B cell (primary cell): ENCODE measurements around the gene LMAN2. TPM values are rescaled to one million over a fixed set of nuclear protein-coding genes. Genes with fewer than 3 reads are reported as not detected.
"Not testable (repeated sequence)": the region's sequence is repeated elsewhere in the genome, so short reads cannot be mapped to it uniquely, and the experiment has no call there.

ENCODE experiments used
- ATAC-seq: fragments of 200-7000 bp; cut with Tn5 transposase; one replicate; pipeline ENCODE4 v1.10.0; 2021; ENCODE audit warnings: low read depth, mild to moderate bottlenecking, moderate number of reproducible peaks, moderate library complexity
- CTCF ChIA-PET: fragments of 350-600 bp; sonication (Branson Sonifier 250); formaldehyde crosslinking; loops from one replicate; lab custom pipeline; 2021; ENCODE audit warnings: antibody characterized with exemption, inconsistent platforms; lab: Charles Lee
- POLR2A ChIA-PET: fragments of 350-600 bp; sonication (Branson Sonifier 250); formaldehyde crosslinking; loops from one replicate; lab custom pipeline; 2021; ENCODE audit warnings: antibody characterized with exemption; lab: Charles Lee
- DNase-seq: peaks from one replicate; pipeline ENCODE4 v3.0.0; 2013
- H2AFZ ChIP-seq: 2 replicates; pipeline ENCODE4 v1.6.1; 2012; ENCODE audit warnings: mild to moderate bottlenecking, low read depth, low read length; ENCODE audit not compliant: insufficient read depth, poor library complexity, severe bottlenecking
- H3K27ac ChIP-seq, 2 donors: 1 replicate in 1 of 2; 2 replicates in 1 of 2; pipeline ENCODE4 v1.5.1; 2012 to 2013; ENCODE audit warnings: low read length in 2 of 2, mild to moderate bottlenecking in 2 of 2, moderate library complexity in 1 of 2
- H3K27me3 ChIP-seq, 4 experiments: fragments of 200-600 bp in 1 of 4; sonication (generic) in 1 of 4; replicated peaks in 1 of 4; 1 replicate in 2 of 4; 2 replicates in 2 of 4; pipeline versions ENCODE4 v1.6.1 to v1.7.0; 2013 to 2016; ENCODE audit warnings: low read length in 3 of 4, mild to moderate bottlenecking in 2 of 4, mixed read lengths in 1 of 4, moderate library complexity in 1 of 4; ENCODE audit not compliant: insufficient read depth in 4 of 4, control insufficient read depth in 3 of 4; ENCODE audit errors: control extremely low read depth in 1 of 4
- H3K36me3 ChIP-seq, 2 experiments: replicated peaks in 1 of 2; 1 replicate in 1 of 2; 2 replicates in 1 of 2; pipeline versions ENCODE4 v1.6.1 to v1.7.1; 2013; ENCODE audit warnings: low read length in 1 of 2; ENCODE audit not compliant: insufficient read depth in 2 of 2, control insufficient read depth in 1 of 2; ENCODE audit errors: control extremely low read depth in 1 of 2, extremely low read depth in 1 of 2
- H3K4me1 ChIP-seq, 2 donors: fragments of 200-600 bp in 1 of 2; sonication (generic) in 1 of 2; 1 replicate in 1 of 2; 2 replicates in 1 of 2; pipeline versions ENCODE4 v1.5.1 to v1.6.1; 2013 to 2017; ENCODE audit warnings: low read length in 2 of 2; ENCODE audit not compliant: control insufficient read depth in 2 of 2, insufficient read depth in 2 of 2
- H3K4me2 ChIP-seq: replicated peaks from 2 replicates; pipeline ENCODE3; 2012; ENCODE audit warnings: mild to moderate bottlenecking, low read depth, low read length; ENCODE audit not compliant: poor library complexity, severe bottlenecking
- H3K4me3 ChIP-seq, 5 experiments: fragments of 200-600 bp in 1 of 5; sonication (generic) in 1 of 5; 1 replicate in 3 of 5; 2 replicates in 2 of 5; pipeline versions ENCODE4 v1.5.1 to v1.7.0; 2011 to 2016; ENCODE audit warnings: low read length in 4 of 5, mild to moderate bottlenecking in 4 of 5, low read depth in 2 of 5, control low read depth in 1 of 5, moderate library complexity in 1 of 5; ENCODE audit not compliant: insufficient read depth in 1 of 5; ENCODE audit errors: control extremely low read depth in 1 of 5, extremely low read depth in 1 of 5
- H3K79me2 ChIP-seq: fragments of 200-600 bp; sonication (generic); one replicate; pipeline ENCODE4 v1.6.0; 2016; ENCODE audit warnings: low read length; ENCODE audit not compliant: control insufficient read depth, insufficient read depth
- H3K9ac ChIP-seq: fragments of 200-600 bp; sonication (generic); 2 replicates; pipeline ENCODE4 v1.6.1; 2017; ENCODE audit warnings: mild to moderate bottlenecking, low read length, moderate library complexity
- H3K9me3 ChIP-seq, 3 donors: one replicate each; pipeline versions ENCODE4 v1.6.1 to v1.7.1; 2013; ENCODE audit warnings: low read length in 2 of 3; ENCODE audit not compliant: control insufficient read depth in 2 of 3, insufficient read depth in 1 of 3; ENCODE audit errors: control extremely low read depth in 1 of 3
- H4K20me1 ChIP-seq: 2 replicates; pipeline ENCODE4 v1.6.0; 2012; ENCODE audit warnings: mild to moderate bottlenecking, low read length; ENCODE audit not compliant: insufficient read depth, control insufficient read depth, poor library complexity, severe bottlenecking
- H3K27ac Mint-ChIP-seq: one replicate; pipeline ENCODE4 v1.8.0; 2021; ENCODE audit warnings: mixed read lengths
- H3K27me3 Mint-ChIP-seq: one replicate; pipeline ENCODE4 v1.8.0; 2021; ENCODE audit warnings: mixed read lengths
- H3K4me1 Mint-ChIP-seq: one replicate; pipeline ENCODE4 v1.8.0; 2021; ENCODE audit warnings: mixed read lengths
- H3K4me3 Mint-ChIP-seq: one replicate; pipeline ENCODE4 v1.8.0; 2021; ENCODE audit warnings: mixed read lengths
- H3K9me3 Mint-ChIP-seq: one replicate; pipeline ENCODE4 v1.8.0; 2022; ENCODE audit warnings: mixed read lengths; ENCODE audit not compliant: insufficient read depth
- CTCF ChIP-seq: fragments of 200-600 bp; IDR thresholded peaks from one replicate; pipeline ENCODE4 v1.8.0; 2022; ENCODE audit warnings: antibody characterized with exemption, mild to moderate bottlenecking
- EZH2 ChIP-seq: IDR thresholded peaks from 2 replicates; pipeline ENCODE4 v1.6.1; 2012; ENCODE audit warnings: borderline replicate concordance, low read depth, mild to moderate bottlenecking, moderate library complexity, low read length; ENCODE audit not compliant: insufficient read depth, poor library complexity, severe bottlenecking
- WGBS: methylation state at CpG from one replicate; pipeline ENCODE4 v1.1.5; 2013; ENCODE audit warnings: missing lambda C conversion rate; ENCODE audit not compliant: insufficient coverage; 5-methylcytosine and 5-hydroxymethylcytosine counted together
- intact Hi-C: fragments of 100-400 bp; cut with micrococcal nuclease; formaldehyde crosslinking; loops from one replicate; pipeline ENCODE4 v1.10.0; 2022
- polyA plus RNA-seq: library from polyadenylated mRNA; depleted of rRNA; stranded (reverse); fragments of >200 nt; gene quantifications from 2 replicates; pipeline ENCODE4 v1.2.3, GENCODE V29; 2012
- total RNA-seq, 2 donors: library from RNA; stranded (reverse); fragments of 120-200 nt in 1 of 2; gene quantifications; 1 replicate in 1 of 2; 2 replicates in 1 of 2; pipeline versions ENCODE4 v1.2.3 to v1.2.4, GENCODE V29; 2013 to 2022

Gene LMAN2
- total and polyA plus RNA-seq, 2 donors (not counting 1 experiment from before 2014, with no cell fraction given): 99.4 to 123 TPM

GRCh38 chr5:177361418-177362291 lies 10.2 kb upstream of the LMAN2 start:
- peak; percentile 64 for DNase-seq

GRCh38 chr5:177360740-177361139 lies 9.3 kb upstream of the LMAN2 start:
- H3K4me3 ChIP-seq, H3K27me3 Mint-ChIP-seq, ATAC-seq, H3K9me3 ChIP-seq, H2AFZ ChIP-seq, H3K9me3 Mint-ChIP-seq, H3K4me3 Mint-ChIP-seq, H3K27me3 ChIP-seq, intact Hi-C loops, DNase-seq, H3K9ac ChIP-seq: not testable (repeated sequence)
- CTCF ChIA-PET: interaction anchor here (0.9 to 2.8 kb wide), 7 partner anchors 8 to 51 kb away, joined by 3 to 16 read pairs (median 4); partner anchors contain the start of gene LMAN2
- Mint-ChIP-seq H3K4me1 (peaks cover 79% of the 10 kb centered on the region), H3K27ac (peak overlapping the region; percentile 93)
- Histone ChIP-seq H3K4me1 (peaks cover 64 to 82% of the 10 kb centered on the region in 2 donors), H4K20me1 (peaks cover 73% of the 10 kb centered on the region), H3K4me2 (peak overlapping the region; percentile 81), H3K36me3 (peaks cover 0 to 20% of the 10 kb centered on the region in 2 experiments), H3K27ac (peak overlapping the region in 1 of 2 donors; percentile 50), H3K79me2 (peaks cover 79% of the 10 kb centered on the region)
- POLR2A ChIA-PET: interaction anchor here (1.1 to 2.5 kb wide), 3 partner anchors 8 to 10 kb away, joined by 4 to 14 read pairs (median 8); partner anchors contain the start of gene LMAN2
- WGBS: 96% methylated on average over 6 of the region's 7 CpGs

More at GRCh38 chr5:177361418-177362291, 10.2 kb upstream of the LMAN2 start:
- whole genome bisulfite sequencing: 5% methylated on average over 4 of the region's 6 CpGs
- H4K20me1 ChIP-seq: peaks cover 83% of the 10 kb centered on the region
- no peak overlapping the region for H2AFZ ChIP-seq
- ATAC-seq: peak; percentile 34
- peaks cover 57 to 74% of the 10 kb centered on the region in 2 donors for H3K4me1 ChIP-seq
- Mint-ChIP-seq H3K27me3 (no peaks in the 10 kb centered on the region), H3K4me1 (peaks cover 74% of the 10 kb centered on the region), H3K27ac (peak overlapping the region; percentile 93), H3K9me3 (no peaks in the 10 kb centered on the region), H3K4me3 (peak overlapping the region; percentile 86)
- peak overlapping the region in 1 of 5 experiments; percentile 52 for H3K4me3 ChIP-seq
- H3K36me3 ChIP-seq: peaks cover 0 to 28% of the 10 kb centered on the region in 2 experiments
- H3K9ac ChIP-seq: no peak overlapping the region
- peaks cover 87% of the 10 kb centered on the region for H3K79me2 ChIP-seq
- ChIA-PET POLR2A (interaction anchor here (0.5 to 2.5 kb wide), 3 partner anchors 9 to 40 kb away, joined by 4 to 14 read pairs (median 8); partner anchors contain the start of gene LMAN2), CTCF (interaction anchor here (0.7 to 2.8 kb wide), 12 partner anchors 7 to 96 kb away, joined by 3 to 16 read pairs (median 3); partner anchors contain the start of gene LMAN2)
- intact Hi-C loops: no loop called here
- H3K27ac ChIP-seq: peak overlapping the region; percentile 39 to 50
- H3K4me2 ChIP-seq: peak overlapping the region; percentile 81
- peak; percentile 16 for TF ChIP-seq CTCF
- TF ChIP-seq EZH2: no peak
- no peaks in the 10 kb centered on the region for H3K9me3 ChIP-seq
- no peaks in the 10 kb centered on the region for H3K27me3 ChIP-seq
